Adrenal gland (tissue), 5 donors: ENCODE measurements around the gene CALM1.
"Not testable (repeated sequence)": the region's sequence is repeated elsewhere in the genome, so short reads cannot be mapped to it uniquely, and the experiment has no call there.

Source experiments
- POLR2A ChIP-seq, 2 donors: fragments of 450-650 bp; IDR thresholded peaks; one replicate each; pipeline ENCODE4 v1.6.1; 2017; ENCODE audit warnings: antibody characterized with exemption in 2 of 2, mild to moderate bottlenecking in 2 of 2, moderate library complexity in 1 of 2
- TF ChIP-seq, protein P1 (sequence below), 6 experiments: fragments of 450-650 bp in 4 of 6; fragments of 200-600 bp in 2 of 6; sonication (generic) in 1 of 6; IDR thresholded peaks; 1 replicate in 5 of 6; 2 replicates in 1 of 6; pipeline versions ENCODE4 v1.5.1 to v1.8.0; 2016 to 2021; ENCODE audit warnings: antibody characterized with exemption in 6 of 6, mild to moderate bottlenecking in 2 of 6, moderate library complexity in 1 of 6
- donor health status: DM: no; HTN: no; CAD: no.

DNA sequence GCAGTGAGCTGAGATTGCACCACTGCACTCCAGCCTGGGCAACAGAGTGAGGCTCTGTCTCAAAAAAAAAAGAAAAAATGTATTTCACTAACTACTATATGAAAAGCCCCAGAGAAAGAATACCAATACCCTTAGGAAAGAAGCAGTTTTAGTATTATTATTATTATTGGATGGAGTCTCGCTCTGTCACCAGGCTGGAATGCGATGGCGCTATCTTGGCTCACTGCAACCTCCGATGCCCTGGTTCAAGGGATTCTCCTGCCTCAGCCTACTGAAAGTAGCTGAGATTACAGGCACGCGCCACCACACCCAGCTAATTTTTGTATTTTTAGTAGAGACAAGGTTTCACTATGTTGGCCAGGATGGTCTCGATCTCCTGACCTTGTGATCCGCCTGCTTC is 2.0 kb upstream of the CALM1 start:
- TF ChIP-seq, protein P1, sequence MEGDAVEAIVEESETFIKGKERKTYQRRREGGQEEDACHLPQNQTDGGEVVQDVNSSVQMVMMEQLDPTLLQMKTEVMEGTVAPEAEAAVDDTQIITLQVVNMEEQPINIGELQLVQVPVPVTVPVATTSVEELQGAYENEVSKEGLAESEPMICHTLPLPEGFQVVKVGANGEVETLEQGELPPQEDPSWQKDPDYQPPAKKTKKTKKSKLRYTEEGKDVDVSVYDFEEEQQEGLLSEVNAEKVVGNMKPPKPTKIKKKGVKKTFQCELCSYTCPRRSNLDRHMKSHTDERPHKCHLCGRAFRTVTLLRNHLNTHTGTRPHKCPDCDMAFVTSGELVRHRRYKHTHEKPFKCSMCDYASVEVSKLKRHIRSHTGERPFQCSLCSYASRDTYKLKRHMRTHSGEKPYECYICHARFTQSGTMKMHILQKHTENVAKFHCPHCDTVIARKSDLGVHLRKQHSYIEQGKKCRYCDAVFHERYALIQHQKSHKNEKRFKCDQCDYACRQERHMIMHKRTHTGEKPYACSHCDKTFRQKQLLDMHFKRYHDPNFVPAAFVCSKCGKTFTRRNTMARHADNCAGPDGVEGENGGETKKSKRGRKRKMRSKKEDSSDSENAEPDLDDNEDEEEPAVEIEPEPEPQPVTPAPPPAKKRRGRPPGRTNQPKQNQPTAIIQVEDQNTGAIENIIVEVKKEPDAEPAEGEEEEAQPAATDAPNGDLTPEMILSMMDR (IDR thresholded peaks at IDR 0.05): not testable (repeated sequence)
- TF ChIP-seq POLR2A (IDR thresholded peaks at IDR 0.05): not testable (repeated sequence)
